HepG2 (cell line): ENCODE results near the gene PAPPA2. TPM values are rescaled to one million over a fixed set of nuclear protein-coding genes. Genes with fewer than 3 reads are reported as not detected.

Experiments
- ATAC-seq: fragments of 200-7000 bp; cut with Tn5 transposase; 3 replicates; pipeline ENCODE4 v1.9.1; 2020; ENCODE audit warnings: mild to moderate bottlenecking, moderate library complexity
- BruUV-seq: library from RNA; stranded (reverse); fragments of 400-500 nt; replicated peaks from 2 replicates; lab custom pipeline; 2021; lab: Mats Ljungman, UMichigan
- CTCF ChIA-PET: fragments of 300-600 bp; formaldehyde crosslinking; extraction: SDS; loops from one replicate; lab custom pipeline; 2021; ENCODE audit warnings: low total read pairs, inconsistent platforms, low intra/inter-chr PET ratio; lab: Yijun Ruan, JAX
- POLR2A ChIA-PET: fragments of 350-600 bp; sonication (Branson Sonifier 250); formaldehyde crosslinking; loops from one replicate; lab custom pipeline; 2020; ENCODE audit warnings: antibody characterized with exemption, inconsistent platforms; lab: Yijun Ruan, JAX
- DNase-seq: peaks from one replicate; pipeline ENCODE4 v3.0.0-alpha.2; 2015; ENCODE audit warnings: low spot score
- FAIRE-seq: peaks from 3 replicates; lab custom pipeline; 2011; peaks lifted over from hg19 to GRCh38; lab: Jason Lieb, UNC
- H2AFZ ChIP-seq: one replicate; pipeline ENCODE4 v1.6.1; 2011; ENCODE audit warnings: low read length, inconsistent platforms
- H3K27ac ChIP-seq: fragments of 300-600 bp; 3 replicates; pipeline ENCODE4 v1.8.0; 2011; ENCODE audit warnings: mixed run types, mild to moderate bottlenecking, mixed read lengths, low read length, inconsistent platforms; ENCODE audit not compliant: insufficient read depth; ENCODE audit errors: extremely low read length
- H3K27me3 ChIP-seq, 2 experiments: fragments of 200-600 bp in 1 of 2; 2 replicates in 1 of 2; 3 replicates in 1 of 2; pipeline versions ENCODE4 v1.6.0 to v1.8.0; 2011; ENCODE audit warnings: low read length in 2 of 2, mild to moderate bottlenecking in 2 of 2, moderate library complexity in 2 of 2, inconsistent platforms in 1 of 2; ENCODE audit not compliant: insufficient read depth in 2 of 2, control insufficient read depth in 1 of 2
- H3K36me3 ChIP-seq, 2 experiments: fragments of 200-600 bp in 1 of 2; replicated peaks in 1 of 2; 2 replicates in 1 of 2; 3 replicates in 1 of 2; pipeline versions ENCODE4 v1.5.1 to v1.8.0; 2011; ENCODE audit warnings: low read length in 2 of 2, inconsistent platforms in 1 of 2; ENCODE audit not compliant: insufficient read depth in 2 of 2, control insufficient read depth in 1 of 2
- H3K4me1 ChIP-seq: 2 replicates; pipeline ENCODE4 v1.5.1; 2012; ENCODE audit warnings: low read length, inconsistent platforms; ENCODE audit not compliant: insufficient read depth
- H3K4me2 ChIP-seq: 2 replicates; pipeline ENCODE4 v1.6.0; 2011; ENCODE audit warnings: low read depth, low read length, inconsistent platforms
- H3K4me3 ChIP-seq, 3 experiments: fragments of 200-600 bp in 1 of 3; sonication (generic), shearing (Covaris generic) in 1 of 3; replicated peaks in 1 of 3; 2 replicates each; pipeline ENCODE4 v1.5.1; 2011 to 2016; ENCODE audit warnings: low read length in 3 of 3, inconsistent platforms in 2 of 3, low read depth in 2 of 3, mild to moderate bottlenecking in 2 of 3, control low read depth in 1 of 3, mixed read lengths in 1 of 3; ENCODE audit not compliant: insufficient read depth in 1 of 3
- H3K79me2 ChIP-seq: one replicate; pipeline ENCODE4 v1.6.1; 2011; ENCODE audit warnings: low read length, inconsistent platforms; ENCODE audit not compliant: insufficient read depth
- H3K9ac ChIP-seq: 2 replicates; pipeline ENCODE4 v1.6.0; 2011; ENCODE audit warnings: mild to moderate bottlenecking, low read depth, low read length, inconsistent platforms; ENCODE audit not compliant: insufficient read depth
- H3K9me3 ChIP-seq: 2 replicates; pipeline ENCODE4 v1.5.1; 2012; ENCODE audit warnings: mild to moderate bottlenecking, low read length
- H4K20me1 ChIP-seq: 2 replicates; pipeline ENCODE4 v1.6.0; 2011; ENCODE audit warnings: inconsistent platforms, mild to moderate bottlenecking, low read length, moderate library complexity; ENCODE audit not compliant: insufficient read depth
- ATAD3A ChIP-seq: sonication (generic); formaldehyde crosslinking; IDR thresholded peaks from 2 replicates; pipeline ENCODE4 v1.4.0; 2020; ENCODE audit warnings: missing genetic modification reagents
- GATA4 ChIP-seq: sonication (generic); IDR thresholded peaks from 2 replicates; pipeline ENCODE4 v1.6.1; 2016; ENCODE audit warnings: antibody characterized with exemption, low read depth, borderline replicate concordance
- IRF2 ChIP-seq: IDR thresholded peaks from 2 replicates; pipeline ENCODE4 v1.6.1; 2018; ENCODE audit warnings: missing genetic modification reagents, missing compliant biosample characterization
- NFYB ChIP-seq: sonication (generic); formaldehyde crosslinking; IDR thresholded peaks from 2 replicates; pipeline ENCODE4 v1.4.0; 2020; ENCODE audit warnings: missing genetic modification reagents
- NR2C2 ChIP-seq: sonication (generic); formaldehyde crosslinking; IDR thresholded peaks from 2 replicates; pipeline ENCODE4 v1.4.0; 2020; ENCODE audit warnings: missing genetic modification reagents, mild to moderate bottlenecking, moderate library complexity, borderline replicate concordance
- REPIN1 ChIP-seq: sonication (generic); formaldehyde crosslinking; IDR thresholded peaks from 2 replicates; pipeline ENCODE4 v1.8.0; 2022; ENCODE audit warnings: missing genetic modification reagents, low read depth, mild to moderate bottlenecking, borderline replicate concordance
- THRA ChIP-seq: sonication (generic); formaldehyde crosslinking; IDR thresholded peaks from 2 replicates; pipeline ENCODE4 v1.4.0; 2020; ENCODE audit warnings: missing genetic modification reagents, borderline replicate concordance
- ZNF142 ChIP-seq: sonication (generic); formaldehyde crosslinking; IDR thresholded peaks from 2 replicates; pipeline ENCODE4 v1.4.0; 2020; ENCODE audit warnings: missing genetic modification reagents
- ZNF549 ChIP-seq: sonication (generic); formaldehyde crosslinking; IDR thresholded peaks from 2 replicates; pipeline ENCODE4 v1.5.0; 2020; ENCODE audit warnings: missing genetic modification reagents
- ZNF710 ChIP-seq: sonication (generic); formaldehyde crosslinking; IDR thresholded peaks from 2 replicates; pipeline ENCODE4 v1.5.0; 2020; ENCODE audit warnings: mild to moderate bottlenecking, missing genetic modification reagents, borderline replicate concordance
- ZNF766 ChIP-seq: sonication (generic); formaldehyde crosslinking; IDR thresholded peaks from 2 replicates; pipeline ENCODE4 v1.5.0; 2020; ENCODE audit warnings: missing genetic modification reagents, borderline replicate concordance
- WGBS: methylation state at CpG from one replicate; pipeline ENCODE4 v1.1.6; 2017; ENCODE audit warnings: low lambda C conversion rate; 5-methylcytosine and 5-hydroxymethylcytosine counted together
- in situ Hi-C: cut with HindIII; loops from 2 replicates; pipeline ENCODE4 v1.10.0; 2017; ENCODE audit warnings: low pct_unique_long_range_greater_than_20kb; ENCODE audit not compliant: extremely low pct_ligation_motif_present
- intact Hi-C: fragments of 100-400 bp; cut with micrococcal nuclease; formaldehyde crosslinking; loops from one replicate; pipeline ENCODE4 v1.10.0; 2022; ENCODE audit not compliant: unreplicated experiment
- polyA plus RNA-seq, 8 experiments: library from polyadenylated mRNA; depleted of rRNA in 3 of 8; stranded (reverse) in 7 of 8; unstranded in 1 of 8; fragments of >200 nt; fragmentation: Illumina TruSeq in 4 of 8; extraction: Trizol in 4 of 8; gene quantifications; 2 replicates each; pipeline versions ENCODE4 v1.2.1 to v1.2.3, GENCODE V29; 2011 to 2016; ENCODE audit warnings: low read depth in 4 of 8, missing spikeins in 1 of 8, mixed read lengths in 1 of 8; ENCODE audit not compliant: insufficient read depth in 1 of 8
- total RNA-seq, 5 experiments: library from RNA; depleted of rRNA; stranded (reverse); fragments of >200 nt; fragmentation: Illumina TruSeq; extraction: Trizol; gene quantifications; 2 replicates each; pipeline ENCODE4 v1.2.3, GENCODE V29; 2016; ENCODE audit warnings: low read depth in 1 of 5

Gene PAPPA2
- total and polyA plus RNA-seq, 2 of the 13 experiments (the other 11 are each of a cell fraction or from before 2014, with no cell fraction given) = 0.01 TPM; not detected in 1

- intact Hi-C loops (no loop called here), in situ Hi-C loops (no loop called here)
- H3K36me3 ChIP-seq = no peaks in the 10 kb centered on the region
- no peak overlapping the region for H3K4me2 ChIP-seq
- ChIA-PET POLR2A (no interaction called here), CTCF (no interaction called here)
- no peaks in the 10 kb centered on the region for H3K9me3 ChIP-seq
- H2AFZ ChIP-seq = no peak overlapping the region
- BruUV-seq = no TSS peak
- H4K20me1 ChIP-seq = no peaks in the 10 kb centered on the region
- H3K9ac ChIP-seq = no peak overlapping the region
- ATAC-seq (no peak), FAIRE-seq (no peak), DNase-seq (no peak)
- H3K79me2 ChIP-seq = no peaks in the 10 kb centered on the region
- no peak overlapping the region for H3K27ac ChIP-seq
- H3K4me3 ChIP-seq = no peak overlapping the region
- H3K4me1 ChIP-seq = no peaks in the 10 kb centered on the region
- H3K27me3 ChIP-seq = peaks cover 0 to 13% of the 10 kb centered on the region in 2 experiments; a peak in 1 of 5 replicates
- WGBS = 19% methylated on average over 5 of the region's 6 CpGs
- no peak for TF ChIP-seq ZNF549 (CRISPR knock-in tag)
- TF ChIP-seq ATAD3A (CRISPR knock-in tag) = no peak
- TF ChIP-seq REPIN1 (CRISPR knock-in tag) = no peak
- TF ChIP-seq ZNF710 (CRISPR knock-in tag) = no peak
- no peak for TF ChIP-seq ZNF142 (CRISPR knock-in tag)
- no peak for TF ChIP-seq GATA4
- no peak for TF ChIP-seq THRA (CRISPR knock-in tag)
- no peak for TF ChIP-seq IRF2 (CRISPR knock-in tag)
- TF ChIP-seq ZNF766 = no peak
- TF ChIP-seq NR2C2 (CRISPR knock-in tag) = no peak
- TF ChIP-seq NFYB (CRISPR knock-in tag) = no peak
These were observed 88.2 kb downstream of the PAPPA2 start for GRCh38 chr1:176551146-176551545.
